ENCODE results near the gene PPP1R36.
"Not testable (repeated sequence)": the region's sequence is repeated elsewhere in the genome, so short reads cannot be mapped to it uniquely, and the experiment has no call there.

GRCh38 chr14:64617872-64618408 lies 68.2 kb downstream of the PPP1R36 start:
- TF ChIP-seq, protein P1, sequence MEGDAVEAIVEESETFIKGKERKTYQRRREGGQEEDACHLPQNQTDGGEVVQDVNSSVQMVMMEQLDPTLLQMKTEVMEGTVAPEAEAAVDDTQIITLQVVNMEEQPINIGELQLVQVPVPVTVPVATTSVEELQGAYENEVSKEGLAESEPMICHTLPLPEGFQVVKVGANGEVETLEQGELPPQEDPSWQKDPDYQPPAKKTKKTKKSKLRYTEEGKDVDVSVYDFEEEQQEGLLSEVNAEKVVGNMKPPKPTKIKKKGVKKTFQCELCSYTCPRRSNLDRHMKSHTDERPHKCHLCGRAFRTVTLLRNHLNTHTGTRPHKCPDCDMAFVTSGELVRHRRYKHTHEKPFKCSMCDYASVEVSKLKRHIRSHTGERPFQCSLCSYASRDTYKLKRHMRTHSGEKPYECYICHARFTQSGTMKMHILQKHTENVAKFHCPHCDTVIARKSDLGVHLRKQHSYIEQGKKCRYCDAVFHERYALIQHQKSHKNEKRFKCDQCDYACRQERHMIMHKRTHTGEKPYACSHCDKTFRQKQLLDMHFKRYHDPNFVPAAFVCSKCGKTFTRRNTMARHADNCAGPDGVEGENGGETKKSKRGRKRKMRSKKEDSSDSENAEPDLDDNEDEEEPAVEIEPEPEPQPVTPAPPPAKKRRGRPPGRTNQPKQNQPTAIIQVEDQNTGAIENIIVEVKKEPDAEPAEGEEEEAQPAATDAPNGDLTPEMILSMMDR (conservative IDR thresholded peaks at IDR 0.05; ENCODE audit: low read length), result not testable (repeated sequence)
- TF ChIP-seq EZH2phosphoT487 (IDR thresholded peaks at IDR 0.05; ENCODE audit: borderline replicate concordance), result not testable (repeated sequence)
